GM18505 (cell line): ENCODE results near the gene CMC1.

Experiments used
- ATAC-seq: cut with Tn5 transposase; IDR thresholded peaks from one replicate; pipeline ENCODE4 v1.9.1; 2021; ENCODE audit not compliant: unreplicated experiment
- POLR2A ChIP-seq: IDR thresholded peaks from 4 replicates; pipeline ENCODE4 v1.6.1; 2011; ENCODE audit warnings: borderline replicate concordance; ENCODE audit not compliant: insufficient read depth, insufficient read length; ENCODE audit errors: extremely low read depth

Gene CMC1

DNA sequence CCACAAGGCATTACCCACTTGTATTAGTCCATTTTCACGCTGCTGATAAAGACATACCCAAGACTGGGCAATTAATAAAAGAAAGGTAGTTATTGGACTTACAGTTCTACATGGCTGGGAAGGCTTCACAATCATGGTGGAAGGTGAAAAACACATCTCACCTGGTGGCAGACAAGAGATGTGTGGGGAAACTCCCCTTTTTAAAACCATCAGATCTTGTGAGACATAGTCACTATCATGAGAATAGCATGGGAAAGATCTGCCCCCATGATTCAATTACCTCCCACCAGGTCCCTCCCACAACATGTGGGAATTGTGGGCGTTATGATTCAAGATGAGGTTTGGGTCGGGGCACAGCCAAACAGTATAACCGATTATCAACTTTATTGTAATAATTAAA is 17.0 kb upstream of the CMC1 start:
- no peak for ATAC-seq

DNA sequence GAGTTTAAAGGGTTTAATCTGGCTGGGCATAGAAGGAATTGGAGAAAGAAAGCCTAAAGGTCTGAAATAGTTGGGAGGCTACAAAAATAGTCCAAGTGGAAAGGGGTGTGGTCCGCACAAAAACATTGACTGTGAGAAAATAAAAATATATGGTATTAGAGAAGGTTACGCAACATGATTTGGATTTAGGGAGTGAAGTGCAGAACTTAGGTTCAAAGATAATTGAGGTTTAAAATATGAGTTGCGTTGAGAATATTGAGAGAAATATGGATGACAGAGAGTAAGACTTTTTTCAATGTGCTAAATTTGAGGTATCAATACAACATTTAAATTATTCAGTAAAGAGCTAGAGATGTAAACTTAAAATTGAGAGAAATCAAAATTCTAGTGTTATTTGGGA is 15.4 kb upstream of the CMC1 start:
- ATAC-seq = no peak
- no peak for TF ChIP-seq POLR2A

More for the DNA sequence above, 17.0 kb upstream of the CMC1 start:
- no peak for TF ChIP-seq POLR2A

DNA sequence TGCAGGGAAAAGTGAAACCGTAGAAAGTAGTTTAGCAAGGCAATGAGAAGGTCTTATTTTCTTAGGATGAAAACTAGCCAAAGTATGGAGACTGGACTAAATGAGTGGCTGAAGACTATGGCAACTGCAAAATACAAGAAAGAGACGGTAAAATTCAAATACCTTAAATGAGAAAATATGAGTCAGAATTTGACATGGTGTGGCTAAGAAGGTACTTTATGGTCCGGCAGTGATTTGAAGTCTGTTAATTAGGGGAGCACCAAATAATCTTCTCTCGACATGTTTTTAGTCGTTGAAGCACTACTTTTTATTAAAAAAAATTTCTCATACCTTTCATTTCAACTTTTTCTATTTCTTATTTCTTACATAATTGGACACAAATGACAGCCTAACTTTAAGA is 12.8 kb upstream of the CMC1 start:
- ATAC-seq = no peak
- no peak for TF ChIP-seq POLR2A

DNA sequence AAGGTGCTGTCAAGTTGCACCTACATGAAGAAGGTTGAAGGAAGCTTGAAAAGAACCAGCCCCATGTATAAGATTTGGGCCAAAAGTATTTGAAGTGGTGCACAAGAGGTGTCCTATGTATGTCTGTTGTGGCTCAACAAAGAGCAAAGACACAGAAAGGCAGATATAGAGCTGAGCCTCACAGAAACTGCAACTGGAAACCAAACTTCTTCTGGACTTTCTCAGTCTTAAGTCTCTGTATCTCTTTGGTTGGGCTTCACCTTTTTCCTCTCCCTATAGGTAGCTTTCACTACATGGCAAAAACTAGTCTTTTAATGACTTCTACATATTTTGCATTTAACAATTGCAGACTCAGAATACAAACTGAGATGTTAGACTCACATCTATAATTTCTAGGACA is 8.8 kb upstream of the CMC1 start:
- TF ChIP-seq POLR2A = no peak
- no peak for ATAC-seq

DNA sequence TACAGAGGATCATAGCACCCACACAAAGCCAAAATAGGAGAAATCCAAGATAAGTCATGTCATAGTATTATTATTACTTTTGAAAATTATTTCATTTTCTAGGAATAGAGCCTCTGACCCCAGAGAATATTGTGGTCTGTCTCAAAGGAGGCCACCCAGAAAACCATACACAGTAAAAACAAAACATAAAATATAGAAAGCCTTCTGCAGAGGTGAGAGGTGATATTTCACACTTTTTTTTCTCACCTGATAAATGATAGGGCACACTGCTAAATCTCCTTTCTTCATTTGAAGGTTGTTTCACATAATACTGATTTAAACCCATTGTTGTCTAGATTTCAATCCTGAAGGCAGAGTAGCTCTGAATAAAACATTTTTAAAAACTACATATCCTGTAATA is 7.0 kb upstream of the CMC1 start:
- ATAC-seq = no peak
- no peak for TF ChIP-seq POLR2A

DNA sequence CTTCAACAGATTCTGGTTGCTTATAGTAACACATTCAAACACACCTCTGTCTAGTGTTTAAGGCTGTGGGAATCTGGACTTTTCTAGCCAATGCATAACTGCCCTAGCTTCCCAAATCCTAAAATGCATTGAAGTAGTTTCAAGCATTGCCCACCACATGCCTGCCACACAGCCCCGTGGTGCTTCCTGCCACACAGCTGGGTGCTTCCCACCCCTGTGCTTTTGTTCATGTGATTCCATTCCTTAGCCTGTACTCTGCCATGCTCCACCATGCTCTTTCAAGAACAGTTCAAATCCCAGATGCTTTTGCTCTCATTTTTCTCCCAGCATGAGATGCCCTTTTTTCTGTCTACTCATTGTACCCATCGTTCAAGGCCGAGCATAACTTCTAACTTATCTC is 2.3 kb upstream of the CMC1 start:
- no peak for ATAC-seq
- no peak for TF ChIP-seq POLR2A

DNA sequence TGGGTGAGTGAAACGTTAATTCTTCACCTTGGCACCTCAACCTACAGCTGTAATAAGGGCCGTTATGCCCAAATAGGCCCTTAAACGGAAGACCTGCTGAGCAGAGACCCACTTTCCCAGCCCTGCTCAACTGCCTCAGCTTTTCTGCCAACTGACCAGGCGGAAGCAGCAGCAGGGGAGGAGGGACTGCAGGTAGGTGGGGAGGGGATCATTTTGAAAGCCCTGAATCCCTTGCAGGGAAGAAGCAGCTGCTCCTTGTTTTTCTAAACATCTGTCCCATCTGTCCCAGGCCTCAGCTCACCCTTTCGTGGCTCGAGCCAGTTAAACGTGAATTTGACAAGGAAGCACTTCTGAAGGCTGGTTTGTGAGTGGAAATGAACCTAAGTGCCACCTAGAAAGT is 978 bp upstream of the CMC1 start:
- TF ChIP-seq POLR2A = no peak
- ATAC-seq = no peak

DNA sequence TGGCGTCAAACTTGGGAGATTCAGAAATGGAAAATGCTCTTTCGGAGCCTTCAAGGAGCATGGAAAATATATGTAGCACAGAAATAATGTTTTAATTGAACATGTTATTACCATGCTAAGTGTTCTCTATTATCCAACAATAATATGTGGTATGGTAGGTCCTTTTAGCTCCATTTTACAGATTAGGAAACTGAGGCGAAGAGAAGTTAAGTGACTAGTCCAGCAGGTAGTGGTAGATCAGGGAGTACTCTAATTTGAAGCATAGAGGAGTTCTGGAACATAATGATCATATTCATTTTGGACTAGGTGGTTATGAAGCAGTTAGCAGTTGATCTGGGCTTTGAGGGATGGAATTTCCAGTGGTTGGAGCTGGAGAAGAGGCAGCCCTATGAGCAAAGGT is 1.1 kb downstream of the CMC1 start:
- no peak for TF ChIP-seq POLR2A
- no peak for ATAC-seq

DNA sequence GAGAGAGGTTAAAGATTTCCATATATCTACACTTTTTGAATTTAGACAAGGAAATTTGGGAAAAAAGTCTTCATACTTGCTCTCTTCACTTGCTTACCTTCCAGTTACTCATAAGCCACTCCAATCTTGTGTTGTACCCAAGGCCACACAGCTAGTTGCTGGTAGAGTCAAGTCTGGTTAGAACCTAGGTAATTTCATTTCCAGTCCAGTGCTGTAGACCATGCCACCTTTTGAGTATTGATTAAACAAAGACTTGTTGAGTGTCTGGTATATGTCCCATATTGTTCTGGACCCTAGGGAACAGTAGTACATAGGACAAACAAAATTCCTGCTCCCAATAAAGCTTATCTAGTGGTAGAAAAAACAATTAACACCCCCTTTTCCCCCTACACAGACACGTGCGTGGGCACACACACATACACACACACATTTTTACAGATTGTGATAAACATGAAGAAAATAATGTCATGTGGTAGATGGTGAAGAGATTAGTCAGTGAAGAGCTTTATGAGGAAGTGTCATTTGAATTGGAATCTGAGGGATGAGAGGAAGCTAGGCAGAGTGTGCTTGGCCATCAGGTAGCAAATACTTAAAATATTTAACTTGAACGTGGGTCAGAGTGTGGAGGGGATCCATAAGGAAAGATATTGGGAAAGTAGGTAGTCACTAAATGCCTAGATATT is 2.1 kb downstream of the CMC1 start:
- TF ChIP-seq POLR2A = no peak
- no peak for ATAC-seq

DNA sequence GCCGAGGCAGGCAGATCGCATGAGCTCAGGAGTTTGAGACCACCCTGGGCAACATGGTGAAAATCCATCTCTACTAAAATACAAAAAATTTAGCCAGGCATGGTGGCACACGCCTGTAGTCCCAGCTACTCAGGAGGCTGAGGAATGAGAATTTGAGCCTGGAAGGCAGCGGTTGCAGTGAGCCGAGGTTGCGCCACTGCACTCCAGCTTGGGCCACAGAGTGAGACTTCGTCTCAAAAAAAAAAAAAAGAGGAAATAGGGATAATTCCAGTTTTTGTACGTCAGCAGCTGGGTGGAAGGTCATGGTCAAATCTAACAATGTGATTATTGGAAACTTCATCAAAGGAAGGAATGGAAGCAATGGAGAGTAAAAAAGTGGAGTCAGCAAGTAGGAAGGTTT is 3.1 kb downstream of the CMC1 start:
- no peak for ATAC-seq
- TF ChIP-seq POLR2A = no peak

DNA sequence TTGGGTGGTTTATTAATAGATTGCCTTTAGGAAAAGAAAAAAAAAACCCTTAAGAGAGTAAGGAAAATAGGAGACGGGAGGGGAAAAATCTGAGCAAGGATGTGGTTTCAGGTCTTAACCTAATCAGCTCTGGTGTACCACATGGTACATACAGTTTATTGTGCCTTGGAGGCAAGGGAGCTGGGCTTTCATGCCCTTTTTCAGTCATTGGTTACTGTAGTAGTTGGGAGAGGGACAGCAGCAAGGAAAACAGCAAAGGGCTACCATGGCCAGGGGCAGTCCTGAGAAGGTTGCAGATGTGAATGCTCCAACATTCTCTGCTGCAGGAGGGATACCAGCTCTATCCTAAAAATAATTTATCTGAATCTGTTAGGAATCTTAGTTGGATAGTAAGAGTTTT is 5.9 kb downstream of the CMC1 start:
- TF ChIP-seq POLR2A = no peak
- ATAC-seq = no peak

DNA sequence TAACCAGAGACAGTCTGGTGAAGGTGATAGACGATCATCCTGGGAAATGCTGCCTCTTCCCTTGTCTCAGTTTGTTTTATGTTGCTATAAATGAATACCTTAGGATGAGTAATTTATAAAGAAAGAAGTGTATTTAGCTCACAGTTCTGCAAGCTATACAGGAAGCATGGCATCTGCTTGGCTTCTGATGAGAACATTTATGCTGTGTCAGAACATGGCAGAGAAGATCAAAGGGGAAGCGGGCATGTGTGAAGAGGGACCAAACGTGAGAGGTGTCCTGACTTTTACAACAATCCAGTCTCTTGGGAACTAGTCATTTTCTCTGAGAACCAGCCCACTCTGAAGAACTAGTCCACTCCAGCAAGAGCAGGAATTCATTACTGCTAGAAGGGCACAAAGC is 9.6 kb downstream of the CMC1 start:
- no peak for ATAC-seq
- TF ChIP-seq POLR2A = no peak

DNA sequence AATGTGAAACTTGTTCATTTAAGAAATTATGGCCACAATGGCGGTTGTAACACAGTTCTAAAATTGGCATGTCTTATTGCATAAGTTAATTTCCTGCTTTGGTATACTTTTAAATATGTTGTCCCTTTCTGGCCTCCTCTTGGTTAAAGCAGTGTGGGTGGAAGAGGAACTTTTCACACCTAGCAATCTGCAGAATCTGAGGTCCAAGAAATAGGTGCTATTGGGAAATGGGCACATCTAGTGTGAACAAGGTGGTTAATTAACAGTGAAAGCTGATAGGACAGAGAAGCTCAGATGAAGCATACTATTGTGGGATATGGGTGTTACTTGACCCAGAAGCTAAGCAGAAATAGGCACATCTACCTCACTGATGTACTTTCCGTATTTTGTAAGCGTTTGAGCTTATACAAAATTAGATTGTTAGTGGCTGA is 10.6 kb downstream of the CMC1 start:
- no peak for ATAC-seq
- TF ChIP-seq POLR2A = no peak

DNA sequence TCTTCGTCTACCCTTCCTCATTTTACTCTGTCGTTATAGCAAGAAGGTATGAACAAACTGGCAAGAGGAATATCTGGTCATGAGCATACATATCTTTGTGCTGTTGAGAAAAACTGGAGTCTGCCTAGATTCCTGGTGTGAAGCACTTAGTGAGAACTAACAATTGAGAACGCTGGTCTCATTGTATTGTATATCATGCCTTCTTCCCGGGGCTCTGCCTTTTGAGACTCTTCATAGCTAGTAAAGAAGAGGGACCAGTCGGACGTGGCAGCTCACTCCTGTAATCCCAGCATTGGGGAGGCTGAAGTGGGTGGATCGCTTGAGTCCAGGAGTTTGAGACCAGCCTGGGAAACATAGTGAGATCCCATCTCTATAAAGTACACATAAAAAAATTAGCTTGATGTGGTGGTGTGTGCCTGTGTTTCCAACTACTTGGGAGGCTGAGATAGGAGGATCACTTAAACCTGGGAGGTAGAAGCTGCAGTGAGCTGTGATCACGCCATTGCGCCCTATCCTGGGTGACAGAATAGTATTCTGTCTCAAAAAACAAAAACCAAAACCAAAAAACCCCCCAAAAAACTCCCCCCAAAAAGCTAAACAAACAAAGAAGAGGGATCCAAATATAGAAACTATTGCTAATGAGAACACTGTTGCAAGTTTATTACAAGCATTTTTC is 11.8 kb downstream of the CMC1 start:
- no peak for ATAC-seq
- no peak for TF ChIP-seq POLR2A

DNA sequence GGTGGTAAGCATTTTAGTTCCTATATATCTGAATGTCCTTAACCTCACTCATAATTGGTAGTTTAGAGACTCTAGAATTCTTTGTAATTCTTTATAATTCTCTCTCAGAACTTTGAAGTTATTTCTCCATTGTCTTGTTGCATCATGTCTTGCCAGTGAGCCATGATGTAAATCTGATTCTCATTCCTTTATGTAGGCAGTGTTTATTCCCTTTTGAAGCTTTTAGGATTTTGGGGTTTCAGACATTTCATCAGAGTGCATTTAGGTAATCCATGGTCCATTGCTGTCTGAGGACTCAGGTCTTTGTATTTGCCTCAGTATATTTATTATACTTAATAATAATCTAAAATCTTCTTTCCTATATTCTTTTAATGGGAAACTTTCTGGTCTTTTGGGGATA is 20.6 kb downstream of the CMC1 start:
- ATAC-seq = no peak

DNA sequence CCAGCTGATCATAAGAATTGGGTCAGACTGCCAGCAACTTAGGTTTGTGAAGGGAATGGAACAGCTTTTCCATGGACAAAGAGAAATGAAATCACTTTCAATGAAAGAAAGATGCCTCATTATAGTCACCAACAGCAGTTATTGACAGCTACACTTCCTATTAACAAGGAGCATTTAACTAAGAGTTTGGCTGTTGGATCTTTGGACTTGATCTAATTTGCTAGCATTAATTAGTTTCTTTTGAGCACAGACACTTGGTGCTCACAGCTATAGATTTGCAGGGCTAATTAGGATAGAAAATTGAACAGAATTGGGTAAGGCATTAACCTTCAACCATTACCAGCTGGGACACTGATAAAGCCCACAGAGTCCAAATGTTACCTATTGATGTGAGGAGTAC is 24.2 kb downstream of the CMC1 start:
- no peak for TF ChIP-seq POLR2A

More for the DNA sequence above, 20.6 kb downstream of the CMC1 start:
- TF ChIP-seq POLR2A = no peak

More for the DNA sequence above, 24.2 kb downstream of the CMC1 start:
- ATAC-seq = no peak
